KBM-7 (cell line): ENCODE results near the gene PLA2G5.

Source experiments
- DNase-seq: peaks from one replicate; pipeline ENCODE4 v3.0.0-alpha.2; 2015
- in situ Hi-C: fragments of 300-500 bp; cut with MboI; formaldehyde crosslinking; loops from 2 replicates; pipeline ENCODE4 v1.14.3; 2020; ENCODE audit warnings: low sequenced_read_pairs, low pct_unique_long_range_greater_than_20kb, mixed read lengths

PLA2G5 gene

DNA sequence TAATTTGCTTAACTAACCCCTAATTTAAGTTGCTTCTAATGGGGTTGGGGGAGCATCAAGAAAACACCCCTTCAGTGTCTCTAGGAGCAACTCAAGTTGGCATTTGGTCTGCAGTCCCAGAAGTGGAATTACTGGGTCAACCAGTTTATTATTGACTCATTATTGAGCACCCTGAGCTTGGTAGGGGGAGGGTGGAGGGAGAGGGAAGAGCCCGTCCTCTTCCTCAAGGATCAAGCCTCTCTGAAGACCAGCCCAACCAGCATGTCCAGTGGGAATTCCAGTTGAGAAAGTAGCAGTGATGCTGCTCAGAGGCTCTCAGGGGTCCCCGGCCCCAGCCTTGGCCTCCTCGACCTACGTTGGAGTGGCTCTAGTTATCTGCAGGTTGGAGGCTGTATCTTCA, 67.1 kb downstream of the PLA2G5 start:
- in situ Hi-C loops, result no loop called here
- no peak for DNase-seq

DNA sequence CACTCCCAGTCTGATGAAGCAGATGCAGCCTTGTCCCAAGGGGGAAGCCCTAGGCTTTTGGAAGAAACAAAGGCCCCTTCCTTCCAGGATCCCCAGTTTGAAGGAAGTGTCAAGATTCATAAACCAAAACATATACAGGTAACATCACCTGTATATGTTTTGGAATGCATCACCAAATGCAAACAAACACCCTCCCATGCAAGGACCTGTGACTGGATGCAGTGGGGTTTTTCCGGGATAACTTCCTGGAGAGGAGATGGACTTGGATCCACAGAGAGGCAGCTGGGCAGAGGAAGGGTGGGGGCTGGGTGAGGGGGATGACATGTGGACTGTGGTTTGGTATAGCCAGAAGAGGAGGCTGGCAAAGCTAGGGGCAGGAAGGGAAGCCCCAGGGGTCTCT, 67.6 kb downstream of the PLA2G5 start:
- in situ Hi-C loops, result no loop called here
- DNase-seq, result no peak

DNA sequence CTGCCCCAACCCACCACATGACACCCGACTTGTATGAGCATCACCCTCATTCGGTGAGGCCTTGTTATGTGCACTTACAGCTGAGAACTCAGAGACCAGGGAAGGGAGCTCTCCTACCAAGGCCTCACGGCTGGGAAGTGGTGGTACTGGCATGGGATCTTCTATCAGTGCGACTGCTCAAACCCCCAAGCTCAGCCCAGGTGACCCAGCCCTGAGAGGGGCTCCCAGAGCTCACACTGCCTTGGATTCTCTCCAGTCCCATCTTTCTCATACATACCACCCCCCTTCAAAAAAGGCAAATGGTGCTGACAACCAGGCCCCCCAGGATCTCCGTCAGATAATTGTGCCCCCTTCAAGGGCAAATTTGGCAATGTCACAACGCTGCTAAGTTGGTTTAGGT, 68.4 kb downstream of the PLA2G5 start:
- in situ Hi-C loops, result no loop called here
- no peak for DNase-seq

DNA sequence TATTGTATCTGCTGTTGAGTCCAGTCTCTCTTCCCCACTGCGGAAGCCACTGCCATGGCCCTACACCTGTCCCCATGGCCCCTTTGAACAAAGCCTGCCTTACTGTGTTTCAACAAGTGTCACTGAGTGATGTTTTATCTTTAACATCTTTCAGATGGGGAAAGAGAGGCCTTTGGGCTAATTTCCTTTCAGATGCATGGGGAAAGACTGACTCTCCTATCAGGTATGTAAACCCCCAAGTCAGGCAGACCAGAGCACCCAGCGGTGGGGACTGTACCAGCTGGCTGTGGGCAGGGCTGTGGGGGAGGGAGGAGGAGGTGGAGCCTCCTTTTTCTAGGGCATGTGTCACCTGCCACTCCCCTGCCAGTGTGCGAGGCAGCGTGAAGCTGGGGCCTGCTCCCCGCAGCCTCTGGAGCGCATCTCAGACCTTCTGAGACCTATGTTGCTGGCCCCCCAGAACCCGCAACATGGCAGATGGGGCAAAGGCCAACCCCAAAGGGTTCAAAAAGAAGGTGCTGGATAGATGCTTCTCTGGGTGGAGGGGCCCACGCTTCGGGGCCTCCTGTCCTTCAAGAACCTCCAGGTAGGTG, 69.1 kb downstream of the PLA2G5 start, which contains the start of gene PLA2G2F:
Gene PLA2G2F (plus strand): TSS at position 363 of the 590 bp plus-strand sequence. CDS start 105 bp downstream, at position 468.
- DNase-seq, result no peak
- in situ Hi-C loops, result no loop called here

DNA sequence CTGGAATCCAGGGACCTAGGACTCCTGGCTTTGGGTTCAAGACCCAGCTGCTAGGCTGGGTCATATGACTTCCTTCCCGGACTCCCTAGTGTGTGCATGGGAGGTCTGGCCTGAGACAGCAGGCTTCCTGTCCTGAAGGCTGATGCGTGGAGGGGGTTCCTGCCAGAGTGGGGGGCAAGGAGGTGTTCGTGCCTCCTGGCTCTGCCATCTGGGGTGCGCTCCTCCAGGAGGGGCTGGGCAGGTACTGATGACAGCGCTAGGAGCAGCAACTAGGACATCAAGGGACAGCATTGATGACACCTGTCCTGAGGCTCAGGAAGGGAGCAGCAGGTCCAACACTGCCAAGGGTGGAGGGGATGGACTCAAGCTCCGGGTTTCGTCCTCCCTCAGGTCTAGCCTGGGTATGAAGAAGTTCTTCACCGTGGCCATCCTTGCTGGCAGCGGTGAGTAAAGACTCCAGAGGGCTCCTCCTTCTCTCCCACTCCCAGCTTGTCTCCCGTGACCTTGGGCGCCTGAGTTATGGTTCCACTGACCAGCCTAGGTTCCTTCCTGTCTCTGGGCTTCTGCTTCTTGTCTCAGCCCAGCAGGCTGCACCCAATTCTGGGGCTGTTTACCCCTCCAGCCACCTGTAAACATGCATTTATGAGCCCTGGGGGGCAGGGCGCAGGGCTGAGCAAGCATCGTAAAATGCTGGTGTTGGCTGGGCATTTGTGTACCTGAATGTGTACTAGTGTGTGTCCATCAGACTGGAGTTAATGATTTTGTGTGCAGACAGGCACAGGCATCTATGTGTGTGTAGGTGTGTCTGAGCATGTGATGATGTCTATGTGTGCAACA, 70.0 kb downstream of the PLA2G5 start:
- in situ Hi-C loops, result no loop called here
- DNase-seq, result no peak

DNA sequence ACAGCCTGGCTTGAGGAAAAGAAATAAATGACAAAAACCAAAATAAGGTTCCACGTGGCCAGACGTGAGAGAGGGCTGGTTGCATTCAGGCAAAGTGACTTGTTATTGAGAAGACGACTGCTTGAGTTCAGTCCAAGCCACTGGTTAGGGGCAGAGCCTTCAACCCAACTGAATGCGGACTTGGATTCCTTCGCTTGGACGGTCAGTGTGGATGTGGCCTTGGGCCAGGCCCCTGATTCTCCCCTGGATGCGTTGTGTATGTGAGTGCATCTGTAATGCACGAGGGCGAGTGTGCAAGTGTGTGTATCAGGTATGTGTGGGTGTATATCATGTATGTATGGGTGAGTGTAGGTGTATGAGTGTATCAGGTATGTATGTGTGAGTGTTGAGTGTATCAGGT, 71.0 kb downstream of the PLA2G5 start:
- in situ Hi-C loops, result no loop called here
- DNase-seq, result no peak

DNA sequence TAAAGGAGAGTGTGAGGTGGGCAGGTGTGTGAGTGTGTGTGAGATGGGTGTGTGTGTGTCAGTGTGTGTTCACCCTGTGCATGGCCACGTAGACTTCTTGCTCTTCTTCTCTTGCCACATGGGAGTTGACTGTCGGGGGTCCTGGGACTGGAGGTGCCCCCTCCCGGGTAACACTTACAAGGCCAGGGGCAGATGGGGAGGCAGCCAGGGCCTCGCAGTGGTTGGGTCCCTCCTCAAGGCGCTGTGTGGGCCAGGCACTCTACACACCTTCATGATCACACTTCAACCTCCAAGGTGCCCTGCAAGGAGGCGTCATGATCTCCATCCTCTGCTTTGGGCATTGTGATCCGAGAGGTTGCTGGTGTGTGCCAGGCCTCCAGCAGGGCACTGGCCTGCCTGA, 71.5 kb downstream of the PLA2G5 start:
- DNase-seq, result no peak
- in situ Hi-C loops, result no loop called here
